Liver (tissue), 3 donors: ENCODE data around the gene SLC24A3.

Source experiments
- FOXA1 ChIP-seq: IDR thresholded peaks from 2 replicates; pipeline ENCODE4 v1.6.1; 2016; ENCODE audit warnings: antibody characterized with exemption
- GABPA ChIP-seq, 2 donors: IDR thresholded peaks in 1 of 2; conservative IDR thresholded peaks in 1 of 2; 2 replicates each; pipeline ENCODE4 v1.6.1; 2016; ENCODE audit warnings: antibody characterized with exemption in 2 of 2, mild to moderate bottlenecking in 1 of 2, moderate library complexity in 1 of 2
- SP1 ChIP-seq: IDR thresholded peaks from 2 replicates; pipeline ENCODE4 v1.6.1; 2018; ENCODE audit warnings: antibody characterized with exemption, mild to moderate bottlenecking
- YY1 ChIP-seq: IDR thresholded peaks from 2 replicates; pipeline ENCODE4 v1.6.1; 2016; ENCODE audit warnings: antibody characterized with exemption, mild to moderate bottlenecking
- TF ChIP-seq, protein P1 (sequence below): fragments of 150-350 bp; IDR thresholded peaks from 2 replicates; pipeline ENCODE4 v1.5.1; 2017; ENCODE audit warnings: improper control_type of control experiment, low read depth, low read length; ENCODE audit not compliant: missing input control
- TF ChIP-seq, protein P2 (sequence below): IDR thresholded peaks from 2 replicates; pipeline ENCODE4 v1.6.1; 2016; ENCODE audit warnings: antibody characterized with exemption, mild to moderate bottlenecking
- donor health status: healthy.
- donor health status: healthy.

DNA sequence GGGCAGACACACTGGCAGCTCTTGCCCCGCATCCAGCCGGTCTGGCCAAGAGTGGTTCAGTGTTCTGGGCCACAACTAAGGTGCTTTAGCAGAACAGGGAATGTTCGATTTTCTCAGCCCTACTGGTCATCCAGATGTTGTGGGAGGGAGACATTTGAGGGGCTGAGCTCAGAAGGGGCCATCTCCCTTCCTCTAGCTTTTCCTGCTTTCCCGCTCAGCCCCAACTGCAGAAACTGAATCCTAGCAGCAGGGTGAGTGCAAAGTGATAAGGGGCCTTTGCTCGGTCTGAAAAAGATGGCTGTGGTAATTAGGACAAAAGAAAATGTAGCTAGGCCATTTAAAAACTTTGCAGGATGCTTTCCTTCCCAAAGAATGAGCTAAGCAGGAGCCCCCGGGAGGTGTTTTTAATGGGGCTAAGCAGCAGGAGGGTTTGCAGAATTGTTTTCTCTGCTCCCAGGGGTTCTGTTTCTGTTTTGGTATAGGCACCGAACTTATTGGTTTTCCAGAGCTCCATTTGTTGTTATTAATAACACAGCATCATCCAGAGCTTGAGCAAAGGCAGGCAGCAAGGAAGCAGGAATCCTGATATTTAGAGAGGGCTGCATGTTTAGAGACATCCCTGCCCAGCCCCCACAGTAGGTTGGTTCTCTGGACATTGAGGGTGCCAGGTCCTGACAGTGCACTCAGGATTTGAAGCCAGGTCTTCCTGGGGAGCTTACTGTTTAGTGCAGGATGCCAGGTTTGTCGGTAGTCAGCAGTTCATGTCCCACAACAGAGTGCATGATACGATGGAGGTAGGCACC, 210.9 kb downstream of the SLC24A3 start:
- TF ChIP-seq FOXA1 (no peak), SP1 (no peak), GABPA (IDR thresholded peaks at IDR 0.05 in 1 of 2, conservative IDR thresholded peaks at IDR 0.05 in 1 of 2) (no peak), YY1 (no peak)
- TF ChIP-seq, protein P1, sequence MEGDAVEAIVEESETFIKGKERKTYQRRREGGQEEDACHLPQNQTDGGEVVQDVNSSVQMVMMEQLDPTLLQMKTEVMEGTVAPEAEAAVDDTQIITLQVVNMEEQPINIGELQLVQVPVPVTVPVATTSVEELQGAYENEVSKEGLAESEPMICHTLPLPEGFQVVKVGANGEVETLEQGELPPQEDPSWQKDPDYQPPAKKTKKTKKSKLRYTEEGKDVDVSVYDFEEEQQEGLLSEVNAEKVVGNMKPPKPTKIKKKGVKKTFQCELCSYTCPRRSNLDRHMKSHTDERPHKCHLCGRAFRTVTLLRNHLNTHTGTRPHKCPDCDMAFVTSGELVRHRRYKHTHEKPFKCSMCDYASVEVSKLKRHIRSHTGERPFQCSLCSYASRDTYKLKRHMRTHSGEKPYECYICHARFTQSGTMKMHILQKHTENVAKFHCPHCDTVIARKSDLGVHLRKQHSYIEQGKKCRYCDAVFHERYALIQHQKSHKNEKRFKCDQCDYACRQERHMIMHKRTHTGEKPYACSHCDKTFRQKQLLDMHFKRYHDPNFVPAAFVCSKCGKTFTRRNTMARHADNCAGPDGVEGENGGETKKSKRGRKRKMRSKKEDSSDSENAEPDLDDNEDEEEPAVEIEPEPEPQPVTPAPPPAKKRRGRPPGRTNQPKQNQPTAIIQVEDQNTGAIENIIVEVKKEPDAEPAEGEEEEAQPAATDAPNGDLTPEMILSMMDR = no peak
- TF ChIP-seq, protein P2, sequence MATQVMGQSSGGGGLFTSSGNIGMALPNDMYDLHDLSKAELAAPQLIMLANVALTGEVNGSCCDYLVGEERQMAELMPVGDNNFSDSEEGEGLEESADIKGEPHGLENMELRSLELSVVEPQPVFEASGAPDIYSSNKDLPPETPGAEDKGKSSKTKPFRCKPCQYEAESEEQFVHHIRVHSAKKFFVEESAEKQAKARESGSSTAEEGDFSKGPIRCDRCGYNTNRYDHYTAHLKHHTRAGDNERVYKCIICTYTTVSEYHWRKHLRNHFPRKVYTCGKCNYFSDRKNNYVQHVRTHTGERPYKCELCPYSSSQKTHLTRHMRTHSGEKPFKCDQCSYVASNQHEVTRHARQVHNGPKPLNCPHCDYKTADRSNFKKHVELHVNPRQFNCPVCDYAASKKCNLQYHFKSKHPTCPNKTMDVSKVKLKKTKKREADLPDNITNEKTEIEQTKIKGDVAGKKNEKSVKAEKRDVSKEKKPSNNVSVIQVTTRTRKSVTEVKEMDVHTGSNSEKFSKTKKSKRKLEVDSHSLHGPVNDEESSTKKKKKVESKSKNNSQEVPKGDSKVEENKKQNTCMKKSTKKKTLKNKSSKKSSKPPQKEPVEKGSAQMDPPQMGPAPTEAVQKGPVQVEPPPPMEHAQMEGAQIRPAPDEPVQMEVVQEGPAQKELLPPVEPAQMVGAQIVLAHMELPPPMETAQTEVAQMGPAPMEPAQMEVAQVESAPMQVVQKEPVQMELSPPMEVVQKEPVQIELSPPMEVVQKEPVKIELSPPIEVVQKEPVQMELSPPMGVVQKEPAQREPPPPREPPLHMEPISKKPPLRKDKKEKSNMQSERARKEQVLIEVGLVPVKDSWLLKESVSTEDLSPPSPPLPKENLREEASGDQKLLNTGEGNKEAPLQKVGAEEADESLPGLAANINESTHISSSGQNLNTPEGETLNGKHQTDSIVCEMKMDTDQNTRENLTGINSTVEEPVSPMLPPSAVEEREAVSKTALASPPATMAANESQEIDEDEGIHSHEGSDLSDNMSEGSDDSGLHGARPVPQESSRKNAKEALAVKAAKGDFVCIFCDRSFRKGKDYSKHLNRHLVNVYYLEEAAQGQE = no peak
